GDM1 (cell line): ENCODE data around the gene FRMD6.

Experiments used
- DNase-seq: peaks from one replicate; lab custom pipeline; 2025; lab: John Stamatoyannopoulos, UW

The FRMD6 gene

GRCh38 chr14:51651388-51652167, at the start of gene FRMD6:
FRMD6 (plus strand) TSS chr14:51651910; CDS start chr14:51689837, 37,927 bp downstream.
- no peak for DNase-seq

GRCh38 chr14:51602310-51602709, 49.4 kb upstream of the FRMD6 start:
- DNase-seq = no peak

GRCh38 chr14:51603495-51603894, 48.2 kb upstream of the FRMD6 start:
- DNase-seq = no peak

- DNase-seq = no peak
These were observed 47.6 kb upstream of the FRMD6 start for GRCh38 chr14:51604073-51604472.

- DNase-seq = no peak
These were observed 46.1 kb upstream of the FRMD6 start for GRCh38 chr14:51605575-51605974.

- DNase-seq = no peak
These were observed 44.0 kb upstream of the FRMD6 start for GRCh38 chr14:51607711-51608110.

GRCh38 chr14:51609251-51609954, 42.3 kb upstream of the FRMD6 start:
- DNase-seq = no peak

- no peak for DNase-seq
These were observed 41.8 kb upstream of the FRMD6 start for GRCh38 chr14:51609955-51610283.

GRCh38 chr14:51610771-51611170, 40.9 kb upstream of the FRMD6 start:
- no peak for DNase-seq

GRCh38 chr14:51612449-51612848, 39.3 kb upstream of the FRMD6 start:
- no peak for DNase-seq

GRCh38 chr14:51613416-51613815, 38.3 kb upstream of the FRMD6 start:
- no peak for DNase-seq

- no peak for DNase-seq
These were observed 37.0 kb upstream of the FRMD6 start for GRCh38 chr14:51614707-51615106.

- no peak for DNase-seq
These were observed 35.5 kb upstream of the FRMD6 start for GRCh38 chr14:51616256-51616655.

- DNase-seq = no peak
These were observed 34.8 kb upstream of the FRMD6 start for GRCh38 chr14:51616724-51617409.

- DNase-seq = no peak
These were observed 32.1 kb upstream of the FRMD6 start for GRCh38 chr14:51619561-51619960.

- no peak for DNase-seq
These were observed 31.7 kb upstream of the FRMD6 start for GRCh38 chr14:51620056-51620455.

- DNase-seq = no peak
These were observed 30.1 kb upstream of the FRMD6 start for GRCh38 chr14:51621654-51622053.

GRCh38 chr14:51622376-51622775, 29.3 kb upstream of the FRMD6 start:
- DNase-seq = no peak

- no peak for DNase-seq
These were observed 26.6 kb upstream of the FRMD6 start for GRCh38 chr14:51624955-51625569.

GRCh38 chr14:51626185-51626584, 25.5 kb upstream of the FRMD6 start:
- DNase-seq = no peak

GRCh38 chr14:51626788-51627187, 24.9 kb upstream of the FRMD6 start:
- no peak for DNase-seq

GRCh38 chr14:51627313-51627712, 24.4 kb upstream of the FRMD6 start:
- no peak for DNase-seq

- no peak for DNase-seq
These were observed 23.5 kb upstream of the FRMD6 start for GRCh38 chr14:51628238-51628637.
